H1 (cell line): ENCODE results near the gene LRP1. TPM values are rescaled to one million over a fixed set of nuclear protein-coding genes. Genes with fewer than 3 reads are reported as not detected.

Experiments
- CTCF ChIA-PET: fragments of 300-600 bp; sonication (Branson Sonifier 250); formaldehyde crosslinking; loops from one replicate; lab custom pipeline; 2021; ENCODE audit not compliant: partially characterized antibody; lab: Charles Lee
- POLR2A ChIA-PET: fragments of 300-600 bp; sonication (Branson Sonifier 250); formaldehyde crosslinking; loops from one replicate; lab custom pipeline; 2021; ENCODE audit warnings: inconsistent platforms; ENCODE audit not compliant: partially characterized antibody; lab: Charles Lee
- DNase-seq, 2 experiments: peaks; one replicate each; pipeline versions ENCODE4 v3.0.0 to v3.0.0-alpha.2; 2010 to 2022; ENCODE audit warnings: low spot score in 2 of 2, low read depth in 1 of 2, mixed read lengths in 1 of 2
- FAIRE-seq: peaks from 2 replicates; lab custom pipeline; 2011; peaks lifted over from hg19 to GRCh38; lab: Jason Lieb, UNC
- H2AFZ ChIP-seq: 2 replicates; pipeline ENCODE4 v1.8.1; 2012; ENCODE audit warnings: low read length, inconsistent platforms
- H2AK5ac ChIP-seq: 2 replicates; pipeline ENCODE4 v1.6.1; 2013; ENCODE audit warnings: low read depth, low read length
- H2BK120ac ChIP-seq: replicated peaks from 2 replicates; pipeline ENCODE3; 2013; ENCODE audit warnings: low read depth, low read length, inconsistent platforms
- H2BK12ac ChIP-seq: 2 replicates; pipeline ENCODE4 v1.6.1; 2013; ENCODE audit warnings: low read depth, low read length
- H2BK15ac ChIP-seq: 2 replicates; pipeline ENCODE4 v1.6.1; 2013; ENCODE audit warnings: low read length
- H2BK20ac ChIP-seq: 2 replicates; pipeline ENCODE4 v1.6.1; 2013; ENCODE audit warnings: low read length
- H2BK5ac ChIP-seq: 2 replicates; pipeline ENCODE4 v1.6.1; 2013; ENCODE audit warnings: low read depth, low read length
- H3K14ac ChIP-seq: 2 replicates; pipeline ENCODE4 v1.6.1; 2013; ENCODE audit warnings: inconsistent platforms; ENCODE audit not compliant: insufficient read length
- H3K18ac ChIP-seq: 2 replicates; pipeline ENCODE4 v1.6.1; 2013; ENCODE audit warnings: low read length; ENCODE audit errors: extremely low read depth
- H3K23ac ChIP-seq: 2 replicates; pipeline ENCODE4 v1.6.1; 2013; ENCODE audit warnings: inconsistent platforms; ENCODE audit not compliant: insufficient read length
- H3K23me2 ChIP-seq: 2 replicates; pipeline ENCODE4 v1.6.1; 2013; ENCODE audit warnings: low read depth, low read length
- H3K27ac ChIP-seq: 2 replicates; pipeline ENCODE4 v1.6.1; 2011; ENCODE audit warnings: low read depth, low read length, inconsistent platforms
- H3K27me3 ChIP-seq, 4 experiments: replicated peaks in 1 of 4; 1 replicate in 1 of 4; 2 replicates in 3 of 4; pipeline versions ENCODE4 v1.6.1 to v1.8.1; 2011 to 2013; ENCODE audit warnings: low read length in 3 of 4, mild to moderate bottlenecking in 3 of 4, inconsistent platforms in 2 of 4, mixed read lengths in 2 of 4, moderate library complexity in 1 of 4; ENCODE audit not compliant: control insufficient read depth in 3 of 4, insufficient read depth in 3 of 4; ENCODE audit errors: extremely low read depth in 1 of 4
- H3K36me3 ChIP-seq, 4 experiments: 2 replicates each; pipeline versions ENCODE4 v1.6.1 to v1.8.1; 2011 to 2013; ENCODE audit warnings: mild to moderate bottlenecking in 4 of 4, low read length in 3 of 4, moderate library complexity in 2 of 4, control low read depth in 1 of 4, inconsistent platforms in 1 of 4; ENCODE audit not compliant: insufficient read depth in 4 of 4, control insufficient read depth in 2 of 4
- H3K4ac ChIP-seq: replicated peaks from 2 replicates; pipeline ENCODE3; 2013; ENCODE audit warnings: low read length, low read depth, mixed read lengths, inconsistent platforms; ENCODE audit not compliant: insufficient read length
- H3K4me1 ChIP-seq, 4 experiments: replicated peaks in 1 of 4; 1 replicate in 1 of 4; 2 replicates in 3 of 4; pipeline versions ENCODE4 v1.6.1 to v1.8.1; 2011 to 2013; ENCODE audit warnings: low read length in 3 of 4, inconsistent platforms in 2 of 4, mixed read lengths in 1 of 4; ENCODE audit not compliant: insufficient read depth in 4 of 4, control insufficient read depth in 3 of 4
- H3K4me2 ChIP-seq, 2 experiments: 2 replicates each; pipeline versions ENCODE4 v1.6.1 to v1.8.1; 2011 to 2013; ENCODE audit warnings: low read depth in 2 of 2, low read length in 2 of 2, control low read depth in 1 of 2, inconsistent platforms in 1 of 2, mild to moderate bottlenecking in 1 of 2; ENCODE audit not compliant: insufficient read depth in 1 of 2
- H3K4me3 ChIP-seq, 4 experiments: fragments of 200-600, 300-600 bp in 1 of 4; sonication (generic), shearing (Covaris generic), sonication (Bioruptor Twin) in 1 of 4; 2 replicates each; pipeline versions ENCODE4 v1.5.1 to v1.8.1; 2011 to 2016; ENCODE audit warnings: low read length in 4 of 4, low read depth in 3 of 4, control low read depth in 2 of 4, inconsistent platforms in 2 of 4, mild to moderate bottlenecking in 2 of 4, mixed read lengths in 1 of 4, moderate library complexity in 1 of 4; ENCODE audit not compliant: insufficient read depth in 2 of 4; ENCODE audit errors: extremely low read depth in 1 of 4
- H3K56ac ChIP-seq: replicated peaks from 2 replicates; pipeline ENCODE3; 2013; ENCODE audit warnings: low read depth, mild to moderate bottlenecking, mixed read lengths, low read length, inconsistent platforms; ENCODE audit not compliant: insufficient read length
- H3K79me1 ChIP-seq: 2 replicates; pipeline ENCODE4 v1.6.1; 2013; ENCODE audit warnings: low read depth, low read length, control low read depth
- H3K79me2 ChIP-seq, 2 experiments: 2 replicates each; pipeline versions ENCODE4 v1.6.1 to v1.8.1; 2012 to 2013; ENCODE audit warnings: low read length in 2 of 2, mild to moderate bottlenecking in 2 of 2, inconsistent platforms in 1 of 2; ENCODE audit not compliant: insufficient read depth in 2 of 2, control insufficient read depth in 1 of 2
- H3K9ac ChIP-seq, 4 experiments: replicated peaks in 1 of 4; 1 replicate in 1 of 4; 2 replicates in 3 of 4; pipeline versions ENCODE4 v1.6.1 to v1.8.1; 2011 to 2013; ENCODE audit warnings: low read depth in 3 of 4, low read length in 3 of 4, control low read depth in 2 of 4, mild to moderate bottlenecking in 2 of 4, moderate library complexity in 2 of 4, inconsistent platforms in 1 of 4; ENCODE audit errors: extremely low read depth in 1 of 4
- H3K9me3 ChIP-seq, 2 experiments: 2 replicates each; pipeline versions ENCODE4 v1.6.1 to v1.8.1; 2012 to 2013; ENCODE audit warnings: mild to moderate bottlenecking in 2 of 2, moderate library complexity in 2 of 2, control low read depth in 1 of 2, inconsistent platforms in 1 of 2, low read depth in 1 of 2, low read length in 1 of 2, mixed read lengths in 1 of 2; ENCODE audit not compliant: insufficient read depth in 2 of 2
- H4K20me1 ChIP-seq, 2 experiments: replicated peaks in 1 of 2; 2 replicates each; pipeline versions ENCODE3 to v1.8.1; 2011 to 2013; ENCODE audit warnings: inconsistent platforms in 2 of 2, low read length in 2 of 2, mild to moderate bottlenecking in 1 of 2; ENCODE audit not compliant: insufficient read depth in 2 of 2, control insufficient read depth in 1 of 2
- H4K5ac ChIP-seq: 2 replicates; pipeline ENCODE4 v1.6.1; 2013; ENCODE audit warnings: low read length, low read depth, mixed read lengths, inconsistent platforms; ENCODE audit not compliant: insufficient read length
- H4K8ac ChIP-seq: 2 replicates; pipeline ENCODE4 v1.8.0; 2013; ENCODE audit warnings: mild to moderate bottlenecking, moderate library complexity, low read length, inconsistent platforms; ENCODE audit not compliant: insufficient read depth; ENCODE audit errors: extremely low read depth
- H4K91ac ChIP-seq: replicated peaks from 2 replicates; pipeline ENCODE3; 2013; ENCODE audit warnings: low read length, mixed read lengths, inconsistent platforms; ENCODE audit not compliant: insufficient read length
- CHD2 ChIP-seq: IDR thresholded peaks from 2 replicates; pipeline ENCODE4 v1.6.1; 2012; ENCODE audit warnings: low read length, improper control_type of control experiment
- CREB1 ChIP-seq: IDR thresholded peaks from 2 replicates; pipeline ENCODE4 v1.6.1; 2012; ENCODE audit warnings: inconsistent platforms
- CTCF ChIP-seq, 3 experiments: IDR thresholded peaks; 1 replicate in 2 of 3; 2 replicates in 1 of 3; pipeline versions ENCODE4 v1.5.1 to v1.6.1; 2011; ENCODE audit warnings: low read length in 3 of 3, mild to moderate bottlenecking in 3 of 3, inconsistent platforms in 2 of 3, low read depth in 1 of 3, moderate library complexity in 1 of 3; ENCODE audit not compliant: insufficient read depth in 1 of 3; ENCODE audit errors: control extremely low read depth in 1 of 3
- EGR1 ChIP-seq: IDR thresholded peaks from 2 replicates; pipeline ENCODE4 v1.6.1; 2011; ENCODE audit warnings: low read depth, low read length, borderline replicate concordance
- KDM1A ChIP-seq: fragments of 200-600, 300-600 bp; sonication (generic); IDR thresholded peaks from 2 replicates; pipeline ENCODE4 v1.7.1; 2016; ENCODE audit warnings: mild to moderate bottlenecking, low read length, borderline replicate concordance
- PHF8 ChIP-seq: fragments of 200-600 bp; sonication (generic); conservative IDR thresholded peaks from 2 replicates; pipeline ENCODE4 v1.7.1; 2012; ENCODE audit warnings: low read depth, mild to moderate bottlenecking, inconsistent platforms, low read length, moderate library complexity
- RFX5 ChIP-seq: IDR thresholded peaks from 2 replicates; pipeline ENCODE4 v1.6.1; 2011; ENCODE audit warnings: low read depth, low read length, improper control_type of control experiment, borderline replicate concordance
- SAP30 ChIP-seq: fragments of 300-600 bp; sonication (generic); IDR thresholded peaks from 2 replicates; pipeline ENCODE4 v1.7.1; 2012; ENCODE audit warnings: low read length, moderate library complexity, mild to moderate bottlenecking, inconsistent platforms; ENCODE audit not compliant: insufficient read depth, insufficient replicate concordance
- SIX5 ChIP-seq: IDR thresholded peaks from 2 replicates; pipeline ENCODE4 v1.6.1; 2011; ENCODE audit warnings: mild to moderate bottlenecking, low read depth, low read length
- USF2 ChIP-seq: IDR thresholded peaks from 2 replicates; pipeline ENCODE4 v1.6.1; 2011; ENCODE audit warnings: low read length, improper control_type of control experiment
- YY1 ChIP-seq: IDR thresholded peaks from 2 replicates; pipeline ENCODE4 v1.6.1; 2011; ENCODE audit warnings: low read depth, mild to moderate bottlenecking, low read length
- WGBS, 2 experiments: shearing (Covaris generic) in 1 of 2; methylation state at CpG; one replicate each; pipeline versions ENCODE4 v1.1.6 to v1.1.7; 2013 to 2015; ENCODE audit warnings: low lambda C conversion rate in 2 of 2, mixed read lengths in 2 of 2, inconsistent platforms in 1 of 2, low coverage in 1 of 2, missing lambda C conversion rate in 1 of 2; ENCODE audit not compliant: insufficient replicate concordance in 2 of 2, insufficient coverage in 1 of 2, insufficient read length in 1 of 2; ENCODE audit errors: extremely low coverage in 1 of 2, missing lambda C conversion rate in 1 of 2; 5-methylcytosine and 5-hydroxymethylcytosine counted together
- polyA plus RNA-seq, 7 experiments: library from polyadenylated mRNA; depleted of rRNA in 3 of 7; stranded (reverse) in 5 of 7; unstranded in 2 of 7; fragments of >200 nt in 5 of 7; fragments of 200-250 nt in 2 of 7; gene quantifications; 1 replicate in 5 of 7; 2 replicates in 1 of 7; 4 replicates in 1 of 7; pipeline versions ENCODE4 v1.2.1 to v1.2.3, GENCODE V29; 2011 to 2013; ENCODE audit warnings: missing spikeins in 2 of 7, mixed read lengths in 2 of 7
- total RNA-seq: library from RNA; stranded (reverse); fragmentation: NEBNext Ultra II Directional; extraction: Animal tissue kit (Norgen Biotek cat#: 25700); gene quantifications from 2 replicates; pipeline ENCODE4 v1.2.1, GENCODE V29; 2021

The LRP1 gene
- total and polyA plus RNA-seq, 2 of the 8 experiments (the other 6 are each of a cell fraction or from before 2014, with no cell fraction given), result 35.3 to 92.5 TPM

- no peak for DNase-seq
- POLR2A ChIA-PET, result interaction anchor here (0.9 to 9.9 kb wide), 7 partner anchors 10 to 326 kb away, joined by 3 to 91 read pairs (median 4); no protein-coding TSS in a partner anchor
- H3K4me3 ChIP-seq, result no peak overlapping the region
- H3K4ac ChIP-seq, result no peak overlapping the region
- no peaks in the 10 kb centered on the region for H3K9me3 ChIP-seq
- no peaks in the 10 kb centered on the region; the same call in 1 of the 2 replicates for H3K23me2 ChIP-seq
- H3K27me3 ChIP-seq, result no peaks in the 10 kb centered on the region
- H2BK12ac ChIP-seq, result no peak overlapping the region
- H2BK120ac ChIP-seq, result no peak overlapping the region
- FAIRE-seq, result no peak
- no peak overlapping the region for H3K4me2 ChIP-seq
- no peaks in the 10 kb centered on the region for H3K79me2 ChIP-seq
- no peaks in the 10 kb centered on the region for H3K4me1 ChIP-seq
- no peak overlapping the region for H2AK5ac ChIP-seq
- H2BK5ac ChIP-seq, result no peak overlapping the region
- no peak overlapping the region for H3K14ac ChIP-seq
- H4K5ac ChIP-seq, result no peak overlapping the region
- CTCF ChIA-PET, result interaction anchor here (0.7 to 21.9 kb wide), 5 partner anchors 14 to 114 kb away, joined by 3 to 389 read pairs (median 150); partner anchors contain the start of gene LRP1
- no peak overlapping the region for H2BK15ac ChIP-seq
- H4K91ac ChIP-seq, result no peak overlapping the region
- no peak overlapping the region for H3K56ac ChIP-seq
- H2AFZ ChIP-seq, result no peak overlapping the region
- WGBS, 2 experiments, result 92% methylated on average over 4 of the region's 4 CpGs; no CpG with 5 or more reads in 1 of the 2 experiments
- H3K36me3 ChIP-seq, result peaks cover 23 to 58% (median 46%) of the 10 kb centered on the region in 4 experiments
- no peak overlapping the region for H3K18ac ChIP-seq
- H4K8ac ChIP-seq, result no peak overlapping the region
- H3K27ac ChIP-seq, result no peak overlapping the region
- H2BK20ac ChIP-seq, result no peak overlapping the region
- no peaks in the 10 kb centered on the region; the same call in 1 of the 2 replicates for H3K79me1 ChIP-seq
- no peak overlapping the region for H3K23ac ChIP-seq
- no peak overlapping the region for H3K9ac ChIP-seq
- peaks cover 4 to 11% of the 10 kb centered on the region in 2 experiments for H4K20me1 ChIP-seq
- TF ChIP-seq RFX5 (no peak), KDM1A (no peak), YY1 (no peak), EGR1 (no peak), CREB1 (no peak), CHD2 (no peak), CTCF (IDR thresholded peaks at IDR 0.05; ENCODE audit: control extremely low read depth in 1 of 3, insufficient read depth in 1 of 3, low read depth in 1 of 3, low read length in 3 of 3) (no peak), SAP30 (no peak), PHF8 (no peak), SIX5 (no peak), USF2 (no peak)
These were observed 42.6 kb downstream of the LRP1 start for GRCh38 chr12:57170927-57171326.
